Cortex of kidney (tissue), 1 donor: ENCODE measurements around the gene FADS3.

Experiments used
- DNase-seq: peaks from one replicate; lab custom pipeline; 2025; lab: John Stamatoyannopoulos, UW

Gene FADS3

GRCh38 chr11:61834278-61835048 lies 56.9 kb downstream of the FADS3 start:
- no peak for DNase-seq

GRCh38 chr11:61833926-61834277 lies 57.4 kb downstream of the FADS3 start:
- DNase-seq: no peak

- no peak for DNase-seq
Observed at GRCh38 chr11:61833471-61833870, 57.9 kb downstream of the FADS3 start.

- DNase-seq: no peak
Observed at GRCh38 chr11:61832754-61833153, 58.6 kb downstream of the FADS3 start.

- no peak for DNase-seq
Observed at GRCh38 chr11:61832207-61832606, 59.1 kb downstream of the FADS3 start.

- DNase-seq: no peak
Observed at GRCh38 chr11:61830237-61831105, 60.9 kb downstream of the FADS3 start.

- no peak for DNase-seq
Observed at GRCh38 chr11:61829806-61830205, 61.5 kb downstream of the FADS3 start.

GRCh38 chr11:61828629-61829407 lies 62.5 kb downstream of the FADS3 start:
- no peak for DNase-seq

- no peak for DNase-seq
Observed at GRCh38 chr11:61828379-61828628, 63.0 kb downstream of the FADS3 start.

- DNase-seq: no peak
Observed at GRCh38 chr11:61827571-61828378, 63.6 kb downstream of the FADS3 start, which contains the start of gene FADS2. Gene FADS2, plus strand, starts transcription at chr11:61828300. Its CDS starts 91 bp downstream, at chr11:61828391.

- DNase-seq: no peak
Observed at GRCh38 chr11:61826930-61827570, 64.3 kb downstream of the FADS3 start.
